C4-2B (cell line): Measurements from ENCODE around the gene SPG21.

Experiments
- CTCF ChIP-seq: fragments of 450-650 bp; conservative IDR thresholded peaks from 2 replicates; pipeline ENCODE4 v1.5.1; 2017; ENCODE audit warnings: mild to moderate bottlenecking
- ZFX ChIP-seq: fragments of 450-650 bp; IDR thresholded peaks from 2 replicates; pipeline ENCODE4 v1.6.1; 2017

- TF ChIP-seq CTCF (no peak), ZFX (no peak)
Observed at GRCh38 chr15:64951777-64952418, 37.8 kb downstream of the SPG21 start.
